ENCODE data around the gene TPRA1.

Gene TPRA1

GRCh38 chr3:127578802-127579201 is 11.7 kb downstream of the TPRA1 start:
- TF ChIP-seq CTCF (IDR thresholded peaks at IDR 0.05; ENCODE audit: low read depth, low read length): no peak

DNA sequence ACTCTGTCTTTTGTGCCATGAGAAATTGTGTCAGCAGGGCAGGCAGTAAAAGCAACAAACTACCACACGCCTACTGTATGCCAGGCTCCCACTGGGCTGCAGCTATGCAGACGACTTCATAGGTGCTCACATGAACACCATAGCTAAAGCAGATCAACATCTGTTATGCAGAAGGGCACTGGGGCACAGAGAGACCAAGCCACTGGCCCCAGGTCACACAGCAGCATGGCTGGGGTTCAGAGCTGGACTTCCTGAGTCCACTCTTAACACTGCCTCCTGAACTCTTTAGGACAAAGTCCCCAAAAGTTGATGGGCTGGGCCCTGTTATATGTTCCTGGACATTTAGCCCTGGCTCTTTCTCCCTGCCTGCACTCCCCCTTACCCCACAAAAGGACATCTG is 12.4 kb downstream of the TPRA1 start:
- no peak overlapping the region for H3K4me3 ChIP-seq (ENCODE audit: low read depth, low read length)
- TF ChIP-seq CTCF (IDR thresholded peaks at IDR 0.05; ENCODE audit: low read depth, low read length): no peak

More at GRCh38 chr3:127578802-127579201, 11.7 kb downstream of the TPRA1 start:
- no peak overlapping the region for H3K4me3 ChIP-seq (ENCODE audit: low read depth, low read length)

DNA sequence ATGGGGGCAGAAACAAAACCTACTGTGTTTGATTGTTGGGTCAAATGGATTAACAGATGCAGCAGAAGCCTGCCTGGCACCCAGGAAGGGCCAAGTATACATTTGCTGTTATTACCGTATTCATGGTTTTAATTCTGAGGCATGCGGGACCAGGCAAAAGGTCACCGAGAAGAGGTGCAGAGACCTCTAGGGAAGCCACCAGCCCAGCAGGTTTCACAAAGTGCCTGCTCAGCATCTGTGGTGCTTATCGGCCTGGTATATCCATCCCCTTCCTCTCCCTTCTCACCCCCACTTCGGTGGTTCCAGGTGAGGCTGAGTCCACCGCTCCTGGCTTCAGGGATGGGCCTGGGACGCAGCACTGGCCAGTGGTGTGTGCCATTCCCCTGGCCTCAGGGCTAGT is 13.1 kb downstream of the TPRA1 start:
- no peak overlapping the region for H3K4me3 ChIP-seq (ENCODE audit: low read depth, low read length)
- TF ChIP-seq CTCF (IDR thresholded peaks at IDR 0.05; ENCODE audit: low read depth, low read length): no peak

- H3K4me3 ChIP-seq (ENCODE audit: low read depth, low read length): no peak overlapping the region
- TF ChIP-seq CTCF (IDR thresholded peaks at IDR 0.05; ENCODE audit: low read depth, low read length): peak; percentile 100
Measured at GRCh38 chr3:127574880-127575878, 15.4 kb downstream of the TPRA1 start.

DNA sequence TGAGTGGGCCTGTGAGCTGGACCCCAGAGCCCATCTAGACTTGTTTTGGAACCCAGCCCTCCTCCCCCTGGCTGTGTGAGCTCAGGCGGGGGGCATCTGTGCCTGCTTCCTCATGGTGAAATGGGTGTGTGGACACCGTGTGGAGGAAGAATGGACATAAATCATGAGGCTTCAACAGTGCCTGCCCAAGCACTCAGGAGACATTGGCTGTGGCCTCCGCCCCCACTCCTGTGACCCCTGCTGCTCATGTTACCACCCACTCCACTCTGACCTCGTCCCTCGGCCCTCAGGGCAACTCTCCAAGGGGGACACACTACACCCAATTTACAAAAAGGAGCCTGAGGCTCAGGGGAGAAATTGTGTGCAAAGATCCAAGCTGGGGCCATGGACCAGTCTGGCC is 16.6 kb downstream of the TPRA1 start:
- H3K4me3 ChIP-seq (ENCODE audit: low read depth, low read length): no peak overlapping the region
- TF ChIP-seq CTCF (IDR thresholded peaks at IDR 0.05; ENCODE audit: low read depth, low read length): no peak

DNA sequence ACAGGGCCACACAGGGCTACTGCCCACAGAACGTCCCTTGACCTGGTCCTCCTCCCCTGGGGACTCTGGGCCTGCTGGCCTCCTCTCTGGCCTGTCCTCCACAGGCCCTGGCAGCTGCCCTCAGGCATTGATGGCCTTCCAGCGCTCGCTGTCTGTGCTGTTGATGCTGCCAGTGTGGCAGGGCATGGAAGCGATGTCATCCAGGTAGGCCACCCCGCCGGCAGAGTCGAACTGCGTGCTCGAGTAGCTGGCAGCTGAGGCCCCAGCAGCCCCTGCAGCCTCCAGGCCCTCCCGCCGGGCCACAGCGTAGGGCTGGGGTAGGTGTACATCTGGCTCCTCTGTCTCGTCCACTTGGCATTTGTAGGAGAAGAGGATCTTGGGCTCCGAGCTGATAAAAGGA is 17.1 kb downstream of the TPRA1 start:
- no peak for TF ChIP-seq CTCF (IDR thresholded peaks at IDR 0.05; ENCODE audit: low read depth, low read length)
- H3K4me3 ChIP-seq (ENCODE audit: low read depth, low read length): no peak overlapping the region

- TF ChIP-seq CTCF (IDR thresholded peaks at IDR 0.05; ENCODE audit: low read depth, low read length): no peak
- no peak overlapping the region for H3K4me3 ChIP-seq (ENCODE audit: low read depth, low read length)
Measured at GRCh38 chr3:127572735-127573134, 17.8 kb downstream of the TPRA1 start.
